Measurements from ENCODE around the gene AXDND1.

DNA sequence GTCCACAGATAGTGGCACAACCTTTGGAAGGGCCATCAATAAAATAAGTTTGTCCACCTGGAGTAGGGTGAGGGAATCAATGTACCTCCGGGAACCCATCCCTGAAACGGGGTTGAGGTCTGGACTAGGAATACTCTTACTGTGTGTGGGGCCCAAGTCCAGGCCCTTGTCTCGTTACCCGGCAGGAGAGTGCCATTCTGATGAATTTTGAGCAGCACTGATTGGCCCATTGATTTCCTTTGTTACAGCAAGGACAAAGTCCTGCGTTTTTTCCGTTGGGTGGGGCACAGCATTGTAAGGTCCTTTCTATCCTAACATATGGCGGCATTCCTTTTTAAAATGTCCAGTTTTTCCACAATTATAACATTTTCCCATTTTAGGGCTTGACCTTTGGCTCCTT, 75.2 kb downstream of the AXDND1 start:
- TF ChIP-seq, protein P1, sequence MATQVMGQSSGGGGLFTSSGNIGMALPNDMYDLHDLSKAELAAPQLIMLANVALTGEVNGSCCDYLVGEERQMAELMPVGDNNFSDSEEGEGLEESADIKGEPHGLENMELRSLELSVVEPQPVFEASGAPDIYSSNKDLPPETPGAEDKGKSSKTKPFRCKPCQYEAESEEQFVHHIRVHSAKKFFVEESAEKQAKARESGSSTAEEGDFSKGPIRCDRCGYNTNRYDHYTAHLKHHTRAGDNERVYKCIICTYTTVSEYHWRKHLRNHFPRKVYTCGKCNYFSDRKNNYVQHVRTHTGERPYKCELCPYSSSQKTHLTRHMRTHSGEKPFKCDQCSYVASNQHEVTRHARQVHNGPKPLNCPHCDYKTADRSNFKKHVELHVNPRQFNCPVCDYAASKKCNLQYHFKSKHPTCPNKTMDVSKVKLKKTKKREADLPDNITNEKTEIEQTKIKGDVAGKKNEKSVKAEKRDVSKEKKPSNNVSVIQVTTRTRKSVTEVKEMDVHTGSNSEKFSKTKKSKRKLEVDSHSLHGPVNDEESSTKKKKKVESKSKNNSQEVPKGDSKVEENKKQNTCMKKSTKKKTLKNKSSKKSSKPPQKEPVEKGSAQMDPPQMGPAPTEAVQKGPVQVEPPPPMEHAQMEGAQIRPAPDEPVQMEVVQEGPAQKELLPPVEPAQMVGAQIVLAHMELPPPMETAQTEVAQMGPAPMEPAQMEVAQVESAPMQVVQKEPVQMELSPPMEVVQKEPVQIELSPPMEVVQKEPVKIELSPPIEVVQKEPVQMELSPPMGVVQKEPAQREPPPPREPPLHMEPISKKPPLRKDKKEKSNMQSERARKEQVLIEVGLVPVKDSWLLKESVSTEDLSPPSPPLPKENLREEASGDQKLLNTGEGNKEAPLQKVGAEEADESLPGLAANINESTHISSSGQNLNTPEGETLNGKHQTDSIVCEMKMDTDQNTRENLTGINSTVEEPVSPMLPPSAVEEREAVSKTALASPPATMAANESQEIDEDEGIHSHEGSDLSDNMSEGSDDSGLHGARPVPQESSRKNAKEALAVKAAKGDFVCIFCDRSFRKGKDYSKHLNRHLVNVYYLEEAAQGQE (IDR thresholded peaks at IDR 0.05; ENCODE audit: low read depth) = no peak
- TF ChIP-seq RAD21 (IDR thresholded peaks at IDR 0.05; ENCODE audit: low read depth) (no peak), YY1 (IDR thresholded peaks at IDR 0.05; ENCODE audit: low read depth) (no peak), EP300 (IDR thresholded peaks at IDR 0.05; ENCODE audit: borderline replicate concordance) (no peak), EGR1 (IDR thresholded peaks at IDR 0.05) (no peak), CEBPB (IDR thresholded peaks at IDR 0.05) (no peak), TAF1 (IDR thresholded peaks at IDR 0.05; ENCODE audit: low read depth) (no peak)
- TF ChIP-seq, protein P2, sequence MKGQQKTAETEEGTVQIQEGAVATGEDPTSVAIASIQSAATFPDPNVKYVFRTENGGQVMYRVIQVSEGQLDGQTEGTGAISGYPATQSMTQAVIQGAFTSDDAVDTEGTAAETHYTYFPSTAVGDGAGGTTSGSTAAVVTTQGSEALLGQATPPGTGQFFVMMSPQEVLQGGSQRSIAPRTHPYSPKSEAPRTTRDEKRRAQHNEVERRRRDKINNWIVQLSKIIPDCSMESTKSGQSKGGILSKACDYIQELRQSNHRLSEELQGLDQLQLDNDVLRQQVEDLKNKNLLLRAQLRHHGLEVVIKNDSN (IDR thresholded peaks at IDR 0.05) = no peak

Data from Ishikawa (cell line).